Measurements from ENCODE around the gene CBR4. TPM values are rescaled to one million over a fixed set of nuclear protein-coding genes. Genes with fewer than 3 reads are reported as not detected.

Gene CBR4
- 10 to 100 TPM; 14.4 to 42.2 (median 19.5) TPM for total RNA-seq

DNA sequence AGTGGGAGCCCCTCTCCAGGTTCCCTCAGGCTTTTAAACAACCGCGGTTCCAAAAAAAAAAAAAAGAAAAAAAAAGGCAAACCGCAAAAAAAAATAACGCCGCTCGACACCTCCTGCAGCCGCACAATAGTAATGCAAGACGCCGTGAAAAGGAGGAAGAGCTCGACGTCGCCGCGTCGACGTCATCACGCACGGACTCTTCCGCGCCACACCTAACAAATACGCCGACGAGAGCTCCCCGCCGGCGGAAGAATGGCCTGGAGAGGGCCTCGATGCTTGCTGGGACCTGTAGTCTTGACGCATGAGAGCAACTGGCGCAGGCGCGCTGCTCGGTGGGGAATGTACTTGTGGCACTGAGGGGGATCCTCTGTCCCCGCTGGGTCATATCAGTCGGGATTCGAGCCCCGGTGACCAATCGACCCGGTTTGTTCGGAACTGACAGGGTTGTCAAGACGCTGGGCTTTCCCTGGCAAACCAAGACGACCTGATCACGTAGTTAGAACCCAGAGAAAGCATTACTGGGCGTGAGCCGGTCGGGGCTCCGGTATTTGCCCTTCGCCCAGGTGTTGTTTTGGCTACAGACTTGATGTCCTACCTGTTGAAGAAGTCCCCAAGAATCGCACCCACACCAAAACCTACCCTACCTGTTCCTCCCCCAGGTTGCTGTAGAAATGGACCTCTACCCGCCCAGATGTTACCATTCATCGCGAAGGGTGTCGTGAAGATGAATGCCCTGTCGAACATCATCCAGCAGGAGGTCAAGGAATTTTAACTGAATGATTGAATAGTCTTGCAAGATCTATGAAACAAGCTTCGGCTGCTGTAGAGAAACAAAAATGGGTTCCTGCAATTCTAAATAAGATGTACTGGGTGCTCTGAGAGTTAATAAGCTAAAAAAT is at the start of gene CBR4:
CBR4 (minus strand) TSS at position 131 of the 899 bp plus-strand sequence. CDS start 166 bp downstream, outside the sequence.
- TF ChIP-seq POLR2AphosphoS5 (IDR thresholded peaks at IDR 0.05) (peak in 2 of 3 donors; percentile 50 to 66), CTCF (IDR thresholded peaks at IDR 0.05) (peak; percentile 17 to 48), POLR2A (IDR thresholded peaks at IDR 0.05) (peak; percentile 9 to 70), EP300 (IDR thresholded peaks at IDR 0.05) (no peak)
- H3K9me3 ChIP-seq: no peaks in the 10 kb centered on the region
- peak within 1 kb of the TSS; percentile 94 for H3K27ac ChIP-seq
- DNase-seq (ENCODE audit: low spot score in 2 of 2): peak; percentile 99
- H3K4me3 ChIP-seq: peak within 1 kb of the TSS; percentile 66
- H3K4me1 ChIP-seq: peaks cover 51% of the 10 kb centered on the region
- WGBS: 1% methylated on average over 35 of the region's 54 CpGs
- no peaks in the 10 kb centered on the region for H3K36me3 ChIP-seq
- H3K27me3 ChIP-seq: no peaks in the 10 kb centered on the region

GRCh38 chr4:169059306-169060211 is 49.5 kb upstream of the CBR4 start:
- peak overlapping the region; percentile 83 for H3K27ac ChIP-seq
- peak overlapping the region; percentile 24 for H3K4me3 ChIP-seq
- H3K36me3 ChIP-seq: no peaks in the 10 kb centered on the region
- 33% methylated on average over 22 of the region's 22 CpGs for WGBS
- peaks cover 55% of the 10 kb centered on the region for H3K4me1 ChIP-seq
- no peak for TF ChIP-seq POLR2AphosphoS5 (IDR thresholded peaks at IDR 0.05)
- TF ChIP-seq EP300 (IDR thresholded peaks at IDR 0.05): no peak
- TF ChIP-seq CTCF (IDR thresholded peaks at IDR 0.05): no peak
- no peak for TF ChIP-seq POLR2A (IDR thresholded peaks at IDR 0.05)
- H3K9me3 ChIP-seq: no peaks in the 10 kb centered on the region
- DNase-seq (ENCODE audit: low spot score in 2 of 2): peak in 1 of 2 donors; percentile 69
- H3K27me3 ChIP-seq: no peaks in the 10 kb centered on the region

GRCh38 chr4:169058312-169058711 is 48.3 kb upstream of the CBR4 start:
- no peak for DNase-seq (ENCODE audit: low spot score in 2 of 2)
- Histone ChIP-seq H3K9me3 (no peaks in the 10 kb centered on the region), H3K4me3 (no peak overlapping the region), H3K27ac (no peak overlapping the region), H3K4me1 (peaks cover 43% of the 10 kb centered on the region), H3K27me3 (no peaks in the 10 kb centered on the region), H3K36me3 (no peaks in the 10 kb centered on the region)
- WGBS: 90% methylated on average over 7 of the region's 7 CpGs
- TF ChIP-seq POLR2AphosphoS5 (IDR thresholded peaks at IDR 0.05): no peak
- no peak for TF ChIP-seq EP300 (IDR thresholded peaks at IDR 0.05)
- no peak for TF ChIP-seq POLR2A (IDR thresholded peaks at IDR 0.05)
- no peak for TF ChIP-seq CTCF (IDR thresholded peaks at IDR 0.05)

- 96% methylated on average over 6 of the region's 6 CpGs for WGBS
- H3K36me3 ChIP-seq: no peaks in the 10 kb centered on the region
- peaks cover 22% of the 10 kb centered on the region for H3K4me1 ChIP-seq
- TF ChIP-seq POLR2AphosphoS5 (IDR thresholded peaks at IDR 0.05): no peak
- TF ChIP-seq EP300 (IDR thresholded peaks at IDR 0.05): no peak
- TF ChIP-seq POLR2A (IDR thresholded peaks at IDR 0.05): no peak
- TF ChIP-seq CTCF (IDR thresholded peaks at IDR 0.05): no peak
- DNase-seq (ENCODE audit: low spot score in 2 of 2): no peak
- no peaks in the 10 kb centered on the region for H3K9me3 ChIP-seq
- H3K4me3 ChIP-seq: no peak overlapping the region
- no peaks in the 10 kb centered on the region for H3K27me3 ChIP-seq
- H3K27ac ChIP-seq: no peak overlapping the region
These were observed 44.8 kb upstream of the CBR4 start for GRCh38 chr4:169054879-169055278.
